Stimulated activated CD8-positive, alpha-beta memory T cell treated with anti-CD3 and anti-CD28 coated beads, Interleukin-15, amount 100 ng/mL, for 4 hours (primary cell): ENCODE results near the gene TRMT10A.
A peak's percentile ranks its signal among the peaks of the same experiment; 100 is the strongest.

Experiments used
- DNase-seq, 2 donors: peaks; one replicate each; pipeline ENCODE4 v3.0.0-alpha.2; 2020; ENCODE audit warnings: low read depth in 2 of 2

Gene TRMT10A

GRCh38 chr4:99563310-99564186 lies at the start of gene TRMT10A:
Gene TRMT10A, minus strand, starts transcription at chr4:99564039. Its CDS starts 4,701 bp downstream, at chr4:99559338.
- DNase-seq = peak; percentile 92 to 94

- DNase-seq = no peak
Measured at GRCh38 chr4:99612704-99613103, 48.9 kb upstream of the TRMT10A start.

- DNase-seq = no peak
Measured at GRCh38 chr4:99612281-99612680, 48.4 kb upstream of the TRMT10A start.

GRCh38 chr4:99610605-99611175 lies 46.9 kb upstream of the TRMT10A start:
- no peak for DNase-seq

GRCh38 chr4:99608417-99608816 lies 44.6 kb upstream of the TRMT10A start:
- no peak for DNase-seq

- DNase-seq = no peak
Measured at GRCh38 chr4:99606716-99607115, 42.9 kb upstream of the TRMT10A start.

GRCh38 chr4:99594818-99595217 lies 31.0 kb upstream of the TRMT10A start:
- DNase-seq = no peak

GRCh38 chr4:99593781-99594641 lies 30.2 kb upstream of the TRMT10A start:
- no peak for DNase-seq

- DNase-seq = no peak
Measured at GRCh38 chr4:99591757-99592156, 27.9 kb upstream of the TRMT10A start.

GRCh38 chr4:99587803-99588202 lies 24.0 kb upstream of the TRMT10A start:
- DNase-seq = no peak

- DNase-seq = no peak
Measured at GRCh38 chr4:99587309-99587708, 23.5 kb upstream of the TRMT10A start.

GRCh38 chr4:99586797-99587196 lies 23.0 kb upstream of the TRMT10A start:
- no peak for DNase-seq

- no peak for DNase-seq
Measured at GRCh38 chr4:99586322-99586721, 22.5 kb upstream of the TRMT10A start.

GRCh38 chr4:99585516-99585915 lies 21.7 kb upstream of the TRMT10A start:
- no peak for DNase-seq

GRCh38 chr4:99578714-99579113 lies 14.9 kb upstream of the TRMT10A start:
- no peak for DNase-seq

GRCh38 chr4:99574530-99575324 lies 10.9 kb upstream of the TRMT10A start, which contains the start of gene MTTP:
Gene MTTP, plus strand, starts transcription at chr4:99574824. Its CDS starts 86 bp downstream, at chr4:99574910.
- DNase-seq = no peak

- DNase-seq = no peak
Measured at GRCh38 chr4:99573735-99574368, 10.0 kb upstream of the TRMT10A start.

GRCh38 chr4:99572527-99573240 lies 8.8 kb upstream of the TRMT10A start:
- no peak for DNase-seq

- no peak for DNase-seq
Measured at GRCh38 chr4:99571883-99572282, 8.0 kb upstream of the TRMT10A start.

- no peak for DNase-seq
Measured at GRCh38 chr4:99564921-99565320, 1.1 kb upstream of the TRMT10A start.
